GM21576 (cell line): ENCODE measurements around the gene DOCK1.

Experiments
- ATAC-seq: cut with Tn5 transposase; IDR thresholded peaks from one replicate; pipeline ENCODE4 v1.9.1; 2021; ENCODE audit warnings: mild to moderate bottlenecking, moderate library complexity; ENCODE audit not compliant: unreplicated experiment

DOCK1 gene

DNA sequence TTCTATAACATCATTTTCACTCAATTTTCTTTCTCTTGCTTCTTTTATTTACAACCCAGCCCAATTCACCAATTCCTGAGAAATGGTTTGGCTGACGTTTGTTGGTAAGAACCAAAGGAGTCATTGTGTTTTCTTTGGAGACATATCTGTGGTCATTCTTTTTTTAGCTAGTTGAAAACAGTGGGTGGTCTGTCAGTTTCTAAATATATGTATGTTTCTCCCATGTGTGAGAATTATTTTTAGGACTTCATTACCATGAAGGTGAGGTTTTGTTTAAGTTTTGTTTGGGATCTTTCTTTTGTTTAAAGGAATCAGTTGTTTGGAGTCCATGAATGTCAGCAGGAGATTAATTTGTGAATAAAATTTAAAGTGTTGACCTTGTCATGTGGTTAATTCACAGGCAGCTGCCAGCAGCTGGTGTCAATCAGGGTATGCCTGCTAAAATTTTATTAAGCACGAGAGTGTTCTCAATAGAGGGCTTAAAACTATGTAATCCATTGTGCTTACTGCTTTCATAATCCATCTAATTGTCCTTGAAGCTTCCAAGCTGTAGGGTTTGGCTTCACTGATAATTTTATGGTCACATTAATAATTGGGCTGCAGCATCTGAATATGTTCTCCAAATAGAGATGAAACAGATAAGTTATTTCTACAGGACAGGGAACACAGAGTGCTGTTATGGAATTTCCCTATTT lies 252.4 kb downstream of the DOCK1 start:
- no peak for ATAC-seq

DNA sequence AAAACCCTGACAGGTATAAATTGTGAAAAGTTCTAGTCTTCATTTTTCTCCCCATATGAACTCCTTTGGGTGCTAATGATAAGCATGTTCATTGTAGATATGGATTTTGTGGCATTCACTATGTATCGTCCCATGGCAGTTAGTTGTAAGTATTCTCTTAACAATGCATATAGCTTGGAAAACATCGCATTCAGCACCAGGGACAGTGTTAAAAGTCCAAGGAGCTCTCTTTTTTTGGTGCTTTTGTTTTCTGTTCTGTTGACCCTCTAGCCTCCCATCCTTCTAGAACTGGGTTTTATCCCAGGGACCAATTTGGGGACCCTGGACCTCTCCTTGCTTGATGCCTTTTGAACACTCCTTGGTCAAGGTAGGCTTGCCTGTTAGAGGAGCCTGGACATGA lies 253.4 kb downstream of the DOCK1 start:
- no peak for ATAC-seq

DNA sequence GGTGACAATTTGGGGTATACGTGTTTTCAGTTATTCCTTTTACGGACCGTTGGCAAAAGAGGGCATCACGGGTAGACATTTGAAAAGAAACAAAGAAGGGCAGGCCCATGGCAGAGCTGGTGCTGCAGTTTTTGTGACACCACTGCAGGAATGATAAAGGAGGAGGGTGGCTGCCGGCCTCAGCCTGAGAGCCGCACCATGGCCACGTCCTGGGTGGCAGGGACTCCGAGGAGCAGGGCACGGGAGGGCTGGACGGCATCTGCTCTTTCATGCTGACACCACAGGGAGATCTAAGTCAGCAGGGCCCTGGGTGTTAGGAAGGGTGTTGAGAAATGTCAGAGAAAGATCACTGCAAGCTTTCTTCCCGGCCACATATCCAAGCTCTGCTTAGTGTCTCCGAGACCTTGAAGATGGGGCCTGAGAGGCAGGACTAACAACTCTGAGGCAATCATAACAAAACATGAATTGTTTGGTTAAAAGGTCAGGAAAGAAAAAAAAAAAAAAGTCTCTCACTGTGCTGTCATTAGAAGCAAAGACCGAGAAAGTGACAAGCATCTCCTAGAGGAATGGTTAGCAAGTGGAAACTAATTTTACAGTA lies 254.5 kb downstream of the DOCK1 start:
- no peak for ATAC-seq

DNA sequence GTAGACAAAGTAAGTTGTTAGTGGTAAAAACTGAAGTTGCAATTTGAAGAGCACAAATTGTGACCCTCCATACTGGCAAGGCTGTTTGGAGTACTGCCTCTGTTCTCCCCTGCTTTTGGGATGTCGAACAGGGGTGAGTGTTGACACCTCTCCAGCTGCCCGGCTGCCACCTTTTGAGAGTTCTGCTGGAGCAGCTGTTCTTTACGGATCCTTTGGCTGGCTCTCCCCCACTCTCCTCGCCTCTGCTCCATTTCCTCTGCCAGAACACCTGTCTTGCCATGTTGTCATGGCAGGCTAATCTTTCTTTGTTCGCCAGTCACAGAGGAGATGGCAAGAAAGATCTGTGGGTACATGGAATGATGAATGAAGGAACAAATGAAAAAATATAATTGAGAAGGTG lies 256.3 kb downstream of the DOCK1 start:
- ATAC-seq = no peak

DNA sequence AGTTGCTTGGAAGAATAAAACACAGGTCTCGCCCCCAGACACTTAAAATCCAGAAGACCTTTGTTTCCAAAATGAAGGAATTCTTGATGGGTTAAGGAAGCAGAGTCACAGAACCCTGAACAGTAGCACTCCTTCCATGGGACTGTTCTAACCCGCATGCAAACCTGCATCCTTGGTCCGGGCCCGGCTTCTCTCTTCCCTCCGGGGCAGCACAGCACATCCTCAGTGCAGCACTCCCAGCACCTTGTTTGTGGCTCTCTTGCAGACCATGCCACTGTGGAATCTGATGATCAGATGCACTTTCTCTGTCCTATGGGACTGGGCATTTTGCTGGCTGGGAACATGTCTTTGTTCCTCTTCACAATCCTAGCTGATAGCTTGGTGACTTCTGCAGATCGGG lies 257.6 kb downstream of the DOCK1 start:
- ATAC-seq = no peak

DNA sequence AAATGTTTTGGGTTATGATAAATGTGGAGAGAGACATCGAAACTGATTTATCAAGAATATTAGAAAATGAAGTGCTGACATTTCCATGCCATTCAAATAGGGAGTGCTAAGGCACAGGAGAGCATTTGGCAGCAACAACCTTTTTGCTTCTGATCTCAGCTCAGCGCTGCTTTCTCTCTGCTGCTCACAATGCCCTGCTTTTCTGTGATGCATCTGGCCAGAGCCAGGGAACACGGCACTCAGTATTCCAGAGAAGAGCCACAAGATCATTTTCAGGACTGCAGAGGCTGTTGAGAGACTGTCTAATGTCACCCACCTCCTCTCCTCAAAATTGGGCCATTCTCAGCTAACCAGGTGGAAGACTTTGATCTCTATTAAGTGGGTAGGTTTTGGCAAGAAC lies 263.0 kb downstream of the DOCK1 start:
- no peak for ATAC-seq

DNA sequence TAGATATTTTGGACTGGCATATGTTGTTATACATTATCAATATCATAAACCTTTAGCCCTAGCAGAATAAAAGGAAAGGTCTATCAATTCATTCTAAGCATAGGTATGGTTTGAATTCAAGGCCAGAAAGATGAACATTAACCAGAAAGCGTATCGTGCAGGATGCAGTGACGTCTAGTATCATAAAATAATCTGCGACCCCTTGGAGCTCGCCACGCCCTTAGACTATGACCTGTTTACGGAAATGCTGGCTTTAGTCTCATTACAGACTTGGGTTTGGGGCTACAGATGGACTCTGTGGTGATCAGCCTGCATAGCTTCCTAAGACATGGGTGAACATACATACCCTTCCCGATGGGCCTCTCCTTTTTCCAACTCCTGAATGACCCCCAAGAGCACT lies 269.6 kb downstream of the DOCK1 start:
- no peak for ATAC-seq

DNA sequence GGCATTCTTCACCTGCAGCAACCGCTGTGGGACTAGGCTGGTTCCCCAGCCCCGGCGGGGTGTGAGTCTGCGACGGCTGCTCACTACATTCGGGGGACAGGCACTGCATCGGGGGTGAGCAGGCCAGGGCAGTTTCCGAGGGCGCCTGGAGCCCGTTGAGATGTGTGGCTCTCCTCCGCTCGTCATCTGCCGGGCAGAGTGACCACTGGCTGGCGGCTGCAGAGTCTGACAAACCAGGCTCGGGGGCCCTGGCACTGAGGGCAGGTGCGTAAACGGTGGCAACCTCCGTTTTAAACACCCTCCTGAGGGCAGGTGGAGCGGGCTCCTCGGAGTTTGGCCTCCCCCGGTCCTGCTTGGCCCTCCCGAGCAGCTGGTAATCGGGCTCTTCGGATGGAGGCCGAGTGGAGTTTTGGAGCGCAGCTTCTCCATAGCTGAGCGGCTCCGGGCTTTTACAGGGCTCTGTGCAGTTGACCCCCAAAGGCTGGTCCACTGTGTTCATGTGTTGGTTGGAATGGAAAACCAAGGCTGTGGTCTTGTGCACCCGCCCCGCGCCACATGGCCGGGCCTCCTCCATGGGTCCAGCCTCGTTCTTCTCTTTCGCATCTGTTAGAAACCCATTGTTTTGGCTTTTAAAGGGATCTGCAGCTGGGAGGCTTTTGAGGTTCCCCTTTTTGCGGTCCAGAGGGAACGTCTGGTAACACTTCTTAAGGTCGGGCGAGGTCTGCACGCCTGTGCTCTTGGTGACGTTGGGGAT lies 270.3 kb downstream of the DOCK1 start:
- ATAC-seq = no peak

DNA sequence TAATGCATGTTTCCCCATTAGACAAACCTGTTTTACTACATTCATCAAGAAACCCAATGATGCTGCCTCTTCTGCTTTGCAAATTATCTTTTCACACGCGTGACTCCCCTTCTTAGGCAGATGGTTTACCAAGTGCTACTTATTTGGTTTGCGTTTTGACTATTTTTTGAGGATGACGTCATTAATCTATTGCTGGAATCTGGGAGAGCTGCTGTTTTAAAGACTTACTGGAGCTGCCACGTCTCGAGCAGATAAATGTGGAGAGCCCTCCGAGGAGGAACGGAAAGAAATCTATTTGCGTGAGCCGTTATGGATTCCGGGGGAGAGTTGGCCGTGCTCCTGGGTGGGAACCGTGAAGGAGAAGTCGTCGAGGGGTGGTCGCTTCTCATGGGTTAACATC lies 271.4 kb downstream of the DOCK1 start:
- ATAC-seq = no peak

DNA sequence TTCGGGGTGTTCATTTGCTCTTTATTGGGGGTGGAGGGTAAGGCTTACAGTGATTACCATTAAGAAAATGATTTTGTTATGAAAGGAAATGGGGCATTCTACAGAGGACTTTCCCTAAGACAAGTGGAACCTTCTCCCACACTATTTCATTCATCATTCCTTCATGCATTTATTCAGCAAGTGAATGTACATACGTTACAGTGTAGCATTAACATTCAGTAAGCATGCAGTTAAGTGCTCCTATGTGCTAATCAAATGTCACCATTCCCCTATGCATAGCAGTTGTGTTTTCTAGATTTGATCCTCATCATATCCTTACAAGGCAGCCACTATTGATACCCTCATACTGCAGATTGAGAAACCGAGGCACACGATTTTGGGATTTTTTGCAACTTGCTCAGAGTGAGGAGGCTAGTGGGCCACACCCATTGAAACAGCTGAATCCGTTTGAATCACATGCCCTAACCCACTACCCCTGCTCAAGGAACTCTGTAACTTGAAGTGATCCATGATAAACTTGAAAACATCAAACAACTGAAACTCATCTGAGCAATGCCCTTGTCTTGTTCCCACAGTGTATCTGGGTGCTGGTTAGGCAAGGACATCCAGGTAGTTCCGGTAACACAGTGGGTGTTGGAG lies 274.5 kb downstream of the DOCK1 start:
- no peak for ATAC-seq

DNA sequence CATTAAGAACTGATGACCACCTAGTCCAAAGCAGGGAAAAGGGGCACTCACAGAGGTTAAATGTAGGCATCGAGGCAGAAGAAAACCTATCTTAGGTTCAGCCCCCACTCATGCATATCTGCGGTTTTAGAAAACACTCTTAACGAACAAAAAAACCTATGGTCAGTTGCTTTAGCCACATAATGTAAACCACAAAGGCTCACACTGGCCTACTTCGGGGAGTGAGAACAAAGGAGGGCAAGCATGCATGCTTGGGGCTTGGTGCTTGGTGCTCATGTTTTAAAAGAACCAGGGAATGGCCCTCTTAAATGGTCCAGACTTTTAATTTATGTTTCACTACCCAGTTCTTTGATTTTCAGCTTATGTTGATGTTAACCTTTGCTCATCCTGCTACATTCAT lies 276.9 kb downstream of the DOCK1 start:
- no peak for ATAC-seq

DNA sequence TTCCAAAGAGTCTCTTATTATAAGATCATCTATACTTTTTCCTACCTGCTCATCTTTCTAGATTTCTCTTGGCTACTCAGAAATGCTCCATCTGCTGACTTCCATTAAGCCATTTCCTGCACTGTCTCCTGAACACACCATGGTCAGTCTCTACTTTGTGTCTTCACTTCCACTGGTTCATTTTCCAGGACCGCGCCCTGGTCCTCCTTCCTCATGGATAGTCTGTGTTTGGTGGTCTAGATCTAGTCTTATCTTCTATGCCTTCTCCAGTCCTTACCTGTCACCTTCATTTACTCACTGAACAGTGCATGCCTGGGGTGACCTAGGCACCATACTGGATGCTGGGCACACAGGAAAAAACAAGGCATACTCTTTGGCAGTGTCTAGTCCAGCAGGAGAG lies 279.4 kb downstream of the DOCK1 start:
- no peak for ATAC-seq

DNA sequence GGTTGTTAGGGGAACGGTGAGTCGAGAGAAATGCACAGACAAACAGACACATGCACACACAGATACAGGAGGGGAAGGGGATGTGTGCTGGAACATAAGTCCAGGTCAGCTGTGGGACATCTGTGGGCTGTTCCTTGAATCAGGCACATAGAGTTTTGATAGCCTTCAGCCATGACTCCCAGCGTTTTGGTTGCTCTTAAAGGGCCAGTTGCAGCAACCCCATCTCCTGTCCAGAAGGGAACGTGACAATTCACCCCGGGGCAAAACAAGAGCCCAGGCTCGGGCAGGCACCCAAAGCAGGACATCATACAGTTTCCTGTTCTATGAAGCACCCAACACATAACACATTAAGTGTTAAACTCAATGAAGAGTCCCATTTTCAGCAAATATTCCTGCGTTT lies 281.6 kb downstream of the DOCK1 start:
- ATAC-seq = no peak

DNA sequence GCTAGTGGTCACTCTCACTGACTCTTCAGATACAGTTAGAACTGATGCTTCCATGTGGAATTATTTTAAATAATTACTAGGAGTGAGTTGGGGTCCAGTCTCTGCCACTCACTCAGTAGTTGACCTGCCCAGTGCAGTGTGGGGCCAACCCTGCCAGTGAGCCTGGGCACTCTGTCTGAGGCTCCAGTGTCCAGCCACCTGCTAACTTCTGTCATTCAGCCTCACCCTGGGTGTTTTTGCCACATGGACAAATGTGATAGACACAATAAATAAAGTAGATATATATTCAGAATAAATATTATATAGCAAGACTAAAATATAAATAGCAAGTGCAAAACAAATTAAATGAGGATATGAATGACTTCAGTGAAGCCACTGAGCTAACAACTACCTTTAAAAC lies 284.0 kb downstream of the DOCK1 start:
- no peak for ATAC-seq

DNA sequence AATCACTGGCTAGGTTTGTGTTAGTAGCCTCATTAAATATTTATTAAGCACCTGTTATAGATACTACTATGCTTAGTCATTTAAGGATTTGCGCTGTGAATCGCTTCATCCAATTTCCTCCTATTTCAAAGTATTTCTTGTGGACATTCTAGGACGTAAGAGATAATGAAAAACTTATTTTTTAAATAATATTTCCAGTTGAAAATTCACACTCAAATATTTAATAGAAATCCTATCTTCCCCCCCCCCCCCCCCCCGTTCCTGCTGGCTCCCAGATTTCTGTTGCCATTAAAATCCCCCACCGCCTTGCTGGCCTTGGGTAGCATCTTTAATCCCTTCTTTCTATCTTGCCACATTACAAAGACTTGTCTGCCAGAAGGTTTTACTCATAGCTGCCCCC lies 285.2 kb downstream of the DOCK1 start:
- no peak for ATAC-seq

DNA sequence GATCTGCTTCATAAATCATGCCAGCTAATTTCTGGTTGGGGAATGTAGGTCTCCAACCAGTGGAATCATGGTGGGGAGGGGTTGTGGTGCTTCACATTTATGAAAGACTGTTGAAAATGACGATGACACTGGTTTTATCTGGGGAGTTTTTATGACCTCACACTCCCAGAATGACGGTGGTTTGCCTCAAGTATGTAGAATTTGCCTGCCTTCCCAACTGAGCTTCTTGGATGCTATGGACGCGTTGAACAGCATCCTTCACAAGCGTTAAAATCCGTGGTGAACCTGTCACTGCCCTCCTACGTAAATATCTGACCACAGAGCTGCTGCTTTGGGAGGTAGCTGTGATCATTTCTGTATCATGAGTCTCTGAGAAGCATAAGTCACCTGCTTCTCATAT lies 287.9 kb downstream of the DOCK1 start:
- ATAC-seq = no peak

DNA sequence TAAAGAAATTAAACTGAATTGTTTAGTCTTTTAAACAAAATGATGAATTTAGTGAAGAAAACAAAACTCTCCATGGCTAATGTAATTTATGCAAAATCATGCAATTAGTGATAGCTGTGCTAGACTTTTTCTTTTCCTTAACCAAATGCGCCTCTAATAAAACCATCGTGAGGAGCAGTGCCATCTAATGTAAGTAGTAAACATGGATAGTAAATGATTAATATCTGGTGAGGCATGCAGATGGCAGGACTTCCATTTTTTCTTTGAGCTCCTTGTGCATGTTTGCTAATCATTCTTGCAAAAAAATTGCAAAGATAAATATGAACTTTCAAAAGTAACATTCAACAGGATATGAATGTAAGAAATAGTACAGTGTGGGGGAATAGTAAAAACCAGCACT lies 288.9 kb downstream of the DOCK1 start:
- no peak for ATAC-seq

DNA sequence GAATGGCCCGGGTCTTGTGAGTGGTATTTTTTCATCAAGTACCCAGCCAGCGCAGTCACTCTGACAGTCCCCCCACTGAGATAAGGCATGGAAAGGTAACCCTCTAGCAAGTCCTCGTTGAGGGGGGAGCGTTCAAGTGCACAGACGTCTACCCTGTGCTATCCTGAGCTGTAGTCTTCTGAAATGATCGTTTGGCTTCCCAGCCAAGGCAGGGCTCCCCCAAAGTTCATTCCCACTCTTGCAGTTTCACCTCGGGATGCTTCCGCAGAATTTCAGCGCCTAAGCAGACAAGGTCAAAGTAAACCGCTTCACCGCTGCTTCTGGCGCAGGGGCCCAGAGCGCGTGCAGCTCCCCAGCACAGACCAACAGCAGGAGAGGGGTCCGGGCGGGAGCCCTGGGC lies 289.4 kb downstream of the DOCK1 start:
- no peak for ATAC-seq

DNA sequence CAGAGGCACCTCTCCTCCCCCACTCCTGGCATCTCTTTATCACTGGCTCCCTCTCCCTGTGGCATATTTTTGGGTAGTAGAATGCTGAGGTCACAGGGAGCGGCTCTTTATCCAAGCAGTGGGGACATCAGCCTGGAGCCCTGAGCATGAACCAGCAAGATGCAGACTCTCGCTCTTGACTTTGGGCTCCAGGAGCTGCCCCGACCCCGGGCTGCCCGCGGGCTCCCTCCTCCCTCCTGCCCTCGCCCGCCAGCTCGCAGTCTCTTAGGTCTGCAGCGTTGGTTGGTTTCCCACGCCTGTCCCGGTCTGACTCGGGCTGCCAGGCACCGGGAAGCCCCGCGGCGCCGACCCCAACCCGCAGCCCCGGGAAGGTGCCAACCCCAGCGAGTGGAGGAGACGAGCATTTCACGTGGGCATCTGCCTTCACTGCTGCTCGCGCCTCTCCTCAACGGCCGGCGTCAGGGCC lies 289.8 kb downstream of the DOCK1 start:
- no peak for ATAC-seq

DNA sequence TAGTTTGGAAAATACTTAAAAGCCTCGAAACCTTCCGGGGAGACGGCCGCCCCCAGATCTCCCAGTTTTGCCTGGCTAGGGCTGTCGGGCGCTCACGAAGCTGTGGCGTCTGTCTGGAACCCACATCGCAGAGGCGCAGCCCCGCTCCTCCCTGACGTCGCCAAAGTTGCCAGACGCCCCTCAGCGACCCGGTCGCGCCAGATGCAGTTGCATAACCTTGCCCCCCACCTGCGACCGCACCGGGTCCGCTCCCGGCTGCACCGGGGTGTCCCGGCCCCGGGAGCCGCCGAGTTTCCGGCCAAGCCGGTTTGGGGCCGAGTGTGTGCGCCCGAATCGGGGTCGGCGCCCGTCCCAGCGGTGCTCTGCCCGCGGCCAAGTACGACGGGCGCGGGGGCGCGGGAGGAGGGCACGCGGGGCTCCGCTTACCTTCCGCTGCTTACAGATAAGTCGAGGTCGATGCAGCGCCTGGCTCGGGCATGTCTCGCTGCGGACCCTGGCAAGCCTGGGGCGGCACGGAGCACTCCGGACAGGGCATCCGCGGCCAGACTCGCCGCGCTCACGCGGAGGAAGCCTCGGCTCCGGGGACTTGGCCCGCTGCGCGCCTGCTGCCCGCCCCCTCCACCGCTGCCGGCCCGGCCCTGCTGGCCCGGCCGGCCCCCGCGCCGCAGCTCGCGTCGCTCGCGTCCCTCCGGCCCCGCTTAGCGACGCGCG lies 290.5 kb downstream of the DOCK1 start:
- ATAC-seq = no peak
